HG03280 (cell line): ENCODE measurements around the gene ZMIZ1.

Experiments used
- ATAC-seq: cut with Tn5 transposase; IDR thresholded peaks from one replicate; pipeline ENCODE4 v1.9.1; 2021; ENCODE audit warnings: mild to moderate bottlenecking, moderate library complexity; ENCODE audit not compliant: unreplicated experiment

ZMIZ1 gene

DNA sequence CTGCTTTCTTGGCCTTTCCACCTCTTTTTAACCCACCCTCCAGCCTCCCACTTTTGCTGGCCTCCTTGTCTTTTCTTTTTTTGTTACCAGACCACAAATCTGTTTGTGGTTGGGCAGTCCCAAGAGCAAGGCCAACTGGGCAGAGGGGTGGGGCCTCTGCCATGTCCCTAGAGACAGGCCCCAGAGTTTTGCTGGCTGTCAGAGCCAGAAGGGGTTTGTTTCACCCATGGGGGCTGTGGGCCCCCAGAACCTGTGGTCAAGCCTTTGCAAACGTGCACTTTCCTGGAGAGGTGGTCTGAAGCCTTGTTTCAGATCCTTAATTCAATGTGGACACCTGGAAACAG, 10.3 kb downstream of the ZMIZ1 start:
- no peak for ATAC-seq

DNA sequence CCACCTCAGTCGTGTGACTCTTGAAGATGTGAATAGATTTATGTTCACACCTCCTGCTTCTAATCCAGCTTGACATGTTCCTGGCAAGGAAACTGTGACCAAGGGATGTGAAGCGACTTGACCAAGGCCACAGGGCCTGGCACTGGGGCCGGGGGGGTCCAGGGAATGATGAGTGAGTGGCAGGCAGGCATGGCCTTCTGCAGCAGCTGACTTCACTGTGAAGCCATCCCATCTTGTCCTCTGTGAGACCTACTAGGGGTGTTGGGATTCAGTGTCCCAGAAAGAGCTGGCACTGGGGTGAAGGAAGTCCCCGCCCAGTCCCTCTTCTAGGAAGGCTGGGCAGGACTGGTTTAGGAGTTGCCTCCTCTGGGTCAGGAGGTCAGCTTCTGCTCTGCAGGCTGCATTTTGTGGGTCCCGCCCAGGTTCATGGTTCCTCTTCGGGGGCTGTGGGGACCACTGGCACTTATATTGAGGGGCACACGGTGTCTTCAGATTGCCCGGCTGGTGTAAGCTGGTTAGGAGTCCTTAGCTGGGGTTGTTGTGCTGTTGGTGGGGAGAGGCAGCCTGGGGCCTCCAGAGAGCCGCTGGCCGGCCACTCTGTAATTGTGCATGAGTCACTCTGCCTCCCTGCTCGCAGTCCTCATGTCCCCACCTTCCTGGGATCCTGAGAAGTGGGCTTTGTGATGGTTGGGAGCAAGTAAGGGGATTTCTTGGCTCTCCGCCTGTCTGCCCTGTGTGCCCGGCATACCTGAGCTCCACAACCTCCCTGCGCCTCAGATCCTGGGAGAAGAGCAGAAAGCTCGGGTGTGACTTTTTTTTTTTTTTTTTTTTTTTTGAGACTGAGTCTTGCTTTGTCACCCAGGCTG, 11.0 kb downstream of the ZMIZ1 start:
- ATAC-seq = no peak

DNA sequence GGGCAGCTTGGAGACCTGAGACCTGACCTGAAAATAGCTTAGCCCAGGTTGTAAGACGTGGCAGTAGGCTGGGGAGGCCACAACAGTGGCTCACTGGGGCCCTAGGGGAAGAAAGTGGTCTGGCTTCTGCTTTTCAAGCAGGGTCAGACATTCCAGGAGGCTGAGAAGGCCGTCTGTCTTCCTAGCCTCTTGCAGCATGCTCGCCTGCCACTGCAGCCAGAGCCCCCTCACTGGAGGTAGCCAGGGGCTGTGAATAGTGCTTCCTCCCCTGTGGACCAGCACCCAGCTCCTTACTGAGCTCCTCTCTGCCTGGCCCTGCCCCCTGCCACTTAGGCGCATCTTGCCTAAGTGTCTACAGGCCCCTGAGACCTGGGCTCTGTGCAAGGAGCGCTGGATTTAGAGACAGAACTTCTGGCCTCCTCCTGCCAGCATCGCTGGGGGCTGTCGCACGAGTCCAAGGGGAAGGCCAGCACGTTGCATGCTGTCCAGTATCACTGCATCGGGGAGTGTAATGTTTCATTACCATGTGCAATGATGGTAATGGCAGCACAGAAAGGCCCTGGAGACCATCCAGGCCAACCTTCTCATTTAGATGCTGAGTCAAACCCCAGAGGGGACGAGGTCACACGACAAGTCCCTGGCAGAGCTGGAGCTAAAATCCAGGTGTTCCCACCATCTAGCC, 12.7 kb downstream of the ZMIZ1 start:
- no peak for ATAC-seq

DNA sequence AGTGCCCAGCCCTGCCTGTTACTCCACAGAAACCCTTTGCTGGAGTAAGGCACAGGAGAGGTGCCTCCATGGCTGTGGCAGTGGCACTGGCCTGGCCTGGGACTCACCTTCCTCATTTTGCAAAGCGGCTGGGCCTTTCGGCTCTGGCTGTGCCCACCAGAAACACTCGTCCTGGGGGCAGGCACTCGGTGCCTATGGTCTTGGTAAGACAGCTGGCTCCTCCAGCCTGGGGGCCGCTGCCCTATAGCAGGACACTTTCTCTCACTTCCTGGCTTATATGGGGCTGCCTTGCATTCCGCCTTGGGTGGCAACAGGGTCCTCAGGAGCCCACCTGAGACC, 13.2 kb downstream of the ZMIZ1 start:
- ATAC-seq = no peak

DNA sequence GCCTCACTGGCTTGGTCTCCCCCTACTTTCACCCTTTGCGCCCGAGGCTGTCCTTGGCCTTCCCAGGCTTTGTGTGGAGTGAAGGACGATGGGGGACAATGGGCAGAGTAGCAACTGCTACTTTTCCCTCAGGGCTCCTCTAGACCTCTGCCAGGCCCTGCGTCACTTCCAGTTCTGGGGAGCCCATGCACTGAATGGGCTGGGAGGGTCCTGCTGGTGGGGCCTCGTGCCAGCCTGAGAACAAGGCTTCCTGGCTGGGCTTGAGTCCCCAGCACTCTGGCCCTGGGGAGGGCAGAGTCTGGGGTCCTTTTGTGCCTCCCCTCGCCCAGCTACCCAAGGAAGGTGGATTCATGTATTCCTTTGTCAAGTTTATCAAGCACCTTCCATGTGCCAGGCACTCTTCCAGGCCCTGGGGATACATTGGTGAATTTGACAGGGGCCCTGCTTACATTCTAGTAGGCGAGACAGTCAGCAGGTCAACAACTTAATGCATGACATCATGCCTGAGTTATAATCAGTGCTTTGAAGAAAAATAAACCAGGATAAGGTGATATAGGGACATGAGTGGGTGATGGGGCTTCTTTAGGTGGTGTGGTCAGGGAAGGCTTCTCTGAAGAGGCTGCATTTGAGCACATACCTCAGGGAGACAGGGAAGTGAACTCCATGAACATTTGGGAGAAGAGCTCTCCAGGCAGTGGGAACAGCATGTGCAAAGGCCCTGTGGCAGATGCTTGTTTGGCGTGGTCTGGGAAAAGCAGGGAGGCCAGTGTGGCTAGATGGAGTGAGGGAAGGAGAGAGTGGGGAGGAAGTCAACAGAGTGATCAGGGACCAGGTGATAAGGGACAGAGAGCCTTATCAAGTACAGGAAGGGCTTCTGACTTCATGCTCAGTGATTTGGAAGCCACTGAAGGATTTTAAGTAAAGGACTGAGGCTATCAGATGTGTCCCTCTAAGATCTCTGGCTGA, 14.1 kb downstream of the ZMIZ1 start:
- no peak for ATAC-seq

DNA sequence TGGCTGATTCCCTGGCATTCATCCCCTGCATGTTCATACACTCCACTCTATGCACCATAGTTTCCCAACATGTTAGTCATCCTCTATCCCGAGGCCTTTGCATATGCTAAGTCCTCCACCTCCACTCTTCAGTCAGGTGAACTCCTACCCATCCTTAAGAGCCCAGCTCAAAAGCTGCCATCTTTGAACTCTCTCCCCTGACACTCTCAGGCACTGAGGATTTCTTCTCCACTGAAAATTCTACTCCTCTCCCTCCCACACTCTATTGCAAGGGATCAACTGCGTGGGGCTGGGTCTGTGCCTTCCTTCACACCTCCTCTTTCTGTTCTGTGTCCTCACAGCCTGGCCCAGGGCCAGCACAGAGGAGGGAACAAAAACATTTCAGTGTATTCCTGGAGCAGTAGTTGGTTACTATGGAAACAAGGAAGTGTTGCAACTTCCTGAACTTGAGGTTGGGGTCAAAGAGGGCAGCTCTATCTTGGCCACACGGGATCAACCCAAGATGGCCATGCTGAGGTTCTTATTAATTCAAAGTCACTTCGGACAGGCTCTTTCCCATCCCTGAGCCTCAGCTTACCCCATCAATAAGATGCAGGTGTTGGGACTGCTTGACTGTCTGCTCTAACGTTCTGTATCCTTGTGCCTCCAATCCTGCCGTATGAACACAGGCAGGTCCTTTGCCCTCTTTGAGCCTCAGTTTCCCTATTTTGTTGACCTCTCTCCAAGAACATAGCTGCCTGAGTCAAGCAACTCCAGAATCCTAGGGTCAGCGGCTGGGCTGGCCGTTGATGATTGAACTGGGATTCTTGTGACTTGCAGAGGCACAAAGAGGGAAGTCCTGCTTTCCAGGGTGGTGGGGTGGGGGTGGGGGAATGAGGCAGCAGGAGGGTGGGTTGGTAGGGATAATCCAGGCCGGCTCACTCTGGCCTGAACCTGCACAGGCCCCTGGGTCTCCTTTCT, 15.5 kb downstream of the ZMIZ1 start:
- ATAC-seq = no peak

DNA sequence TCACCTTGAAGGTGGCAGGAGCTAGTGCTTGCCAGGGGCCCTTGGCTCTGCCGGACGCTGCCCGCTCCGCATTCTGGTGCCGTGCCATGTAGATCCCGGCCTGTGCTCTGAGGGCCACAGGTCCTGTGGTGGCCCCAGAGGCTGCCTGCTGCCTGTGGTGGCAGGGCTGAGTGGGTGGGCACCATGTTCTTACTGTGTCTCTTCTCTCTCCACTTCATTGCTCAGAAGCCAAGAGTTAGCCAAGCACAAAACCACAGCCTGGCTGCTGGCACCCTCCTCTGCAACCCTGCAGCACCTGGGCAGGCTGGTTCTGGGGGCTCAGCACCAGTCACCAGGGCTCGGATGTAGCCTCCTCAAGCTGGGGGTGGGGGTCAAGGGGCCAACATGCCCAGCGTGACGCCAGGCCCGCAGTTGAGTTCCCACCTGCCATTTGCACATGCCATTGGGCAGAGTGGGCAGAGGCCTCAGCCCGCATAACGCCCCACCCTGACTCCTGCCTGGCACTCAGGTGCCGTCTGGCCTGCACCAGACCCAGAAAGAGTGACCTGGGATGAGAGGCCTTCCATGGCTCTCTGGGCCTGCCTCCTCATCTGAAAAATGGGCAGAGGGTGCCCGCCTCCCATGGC, 16.3 kb downstream of the ZMIZ1 start:
- ATAC-seq = no peak

DNA sequence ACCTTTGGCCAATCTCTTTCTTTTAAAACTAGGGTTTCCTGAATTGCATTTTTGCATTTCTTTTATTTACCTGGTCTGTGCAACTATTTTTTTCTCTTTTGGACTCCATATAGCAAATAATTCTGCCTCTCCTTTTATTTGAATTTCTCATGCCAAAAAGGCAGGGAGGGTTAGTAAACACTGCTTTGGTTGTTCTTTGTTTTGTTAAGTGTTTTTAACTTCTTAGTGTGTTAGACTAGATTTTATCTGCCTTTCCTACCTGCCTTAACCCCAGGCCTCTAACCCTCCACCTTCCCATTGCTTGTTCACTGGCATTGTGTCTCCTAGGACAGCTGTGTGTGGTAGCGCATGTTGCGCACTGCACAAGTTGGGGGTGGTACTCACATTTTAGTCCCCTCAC, 18.1 kb downstream of the ZMIZ1 start:
- ATAC-seq = no peak

DNA sequence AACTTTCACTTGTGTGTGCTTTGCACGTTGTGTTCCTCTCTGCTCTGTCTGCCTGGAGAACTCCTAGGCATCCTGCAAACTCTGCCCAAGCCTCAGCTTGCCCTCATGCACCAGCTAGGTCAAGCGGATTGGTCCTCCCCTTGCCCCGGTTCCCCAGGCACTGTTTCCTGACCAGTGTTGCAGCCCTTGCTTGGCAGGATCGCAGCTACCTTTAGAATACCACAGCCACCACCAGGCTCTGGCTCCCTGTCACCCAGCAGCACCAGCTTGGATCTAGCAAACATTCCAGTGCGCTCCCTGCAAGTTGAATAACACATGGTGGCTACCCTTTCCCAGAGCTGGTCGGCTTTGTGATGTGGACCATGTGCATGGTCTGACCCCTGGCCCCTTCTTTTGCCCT, 19.0 kb downstream of the ZMIZ1 start:
- ATAC-seq = no peak

DNA sequence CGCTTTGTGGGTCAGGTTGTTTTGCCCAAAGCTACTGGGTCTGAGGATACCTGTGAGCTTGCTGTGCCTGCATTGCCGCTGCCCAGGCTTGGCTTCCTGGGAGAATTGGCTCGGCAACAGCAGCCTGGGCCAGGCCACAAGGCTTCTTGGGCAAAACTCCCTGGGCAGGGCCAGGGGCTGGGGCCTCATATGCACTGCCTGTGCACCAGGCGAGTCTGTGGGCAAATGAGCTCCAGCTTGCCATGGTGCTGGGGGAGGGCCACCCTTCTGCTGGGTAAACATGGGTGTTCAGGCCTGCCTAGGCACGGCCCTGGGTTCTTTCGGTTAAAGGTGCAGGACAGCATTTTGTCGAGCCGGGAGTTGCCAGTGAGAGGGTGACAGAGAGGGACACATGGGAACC, 19.4 kb downstream of the ZMIZ1 start:
- ATAC-seq = no peak

DNA sequence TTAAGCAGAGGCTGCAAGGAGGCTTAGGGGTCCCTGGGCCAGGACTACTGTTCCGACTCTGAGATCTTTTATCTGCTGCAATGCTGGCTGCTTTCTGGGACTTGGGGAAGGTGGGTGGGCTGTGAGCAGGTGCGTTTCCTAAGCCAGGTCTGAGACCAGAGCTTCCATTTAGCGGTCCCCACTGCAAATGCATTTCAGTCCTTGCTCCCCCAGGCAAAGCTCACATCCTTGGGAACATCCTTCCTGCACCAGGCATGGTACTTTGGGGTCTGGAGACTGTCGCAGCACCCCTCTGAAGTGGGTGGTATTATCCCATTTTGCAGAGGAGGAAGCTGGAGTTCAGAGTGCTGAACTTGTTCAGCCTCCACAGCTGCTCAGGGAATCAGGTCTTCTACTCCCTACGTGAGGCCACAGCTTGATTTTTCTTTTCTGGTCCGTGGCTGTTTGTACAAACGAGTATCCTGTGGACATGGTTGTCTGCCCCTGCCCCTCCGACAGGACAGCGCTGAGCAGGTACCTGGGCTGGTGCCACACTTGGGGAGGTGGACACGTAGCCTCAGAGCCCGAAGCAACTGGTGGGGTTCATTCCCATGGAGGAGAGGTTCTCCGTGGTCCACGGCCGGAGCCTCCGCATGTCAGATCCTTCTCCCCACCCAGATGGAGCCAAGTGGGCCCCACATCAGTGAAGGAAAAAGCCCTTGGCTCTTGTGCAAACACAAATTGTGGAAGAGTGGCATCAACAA, 20.0 kb downstream of the ZMIZ1 start:
- ATAC-seq = no peak

DNA sequence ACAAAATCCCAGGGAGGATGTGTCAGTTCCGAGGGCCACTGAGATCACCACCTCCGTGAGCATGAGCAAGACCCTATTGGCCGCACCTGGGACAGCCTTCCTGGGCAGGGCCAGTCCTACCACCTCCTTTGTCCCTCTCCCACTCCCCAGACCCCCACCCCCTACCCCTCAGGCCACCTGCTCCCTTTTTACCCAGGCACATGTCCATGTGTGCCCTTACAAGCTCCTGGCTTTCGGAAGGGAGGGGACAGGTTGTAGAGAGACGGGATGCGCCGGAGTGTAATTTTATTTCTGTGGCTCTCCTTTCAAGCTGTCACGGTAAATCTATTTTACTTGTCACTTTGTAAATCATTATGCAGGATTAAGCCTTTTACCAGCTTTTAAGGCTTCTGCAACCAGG, 20.9 kb downstream of the ZMIZ1 start:
- ATAC-seq = no peak

DNA sequence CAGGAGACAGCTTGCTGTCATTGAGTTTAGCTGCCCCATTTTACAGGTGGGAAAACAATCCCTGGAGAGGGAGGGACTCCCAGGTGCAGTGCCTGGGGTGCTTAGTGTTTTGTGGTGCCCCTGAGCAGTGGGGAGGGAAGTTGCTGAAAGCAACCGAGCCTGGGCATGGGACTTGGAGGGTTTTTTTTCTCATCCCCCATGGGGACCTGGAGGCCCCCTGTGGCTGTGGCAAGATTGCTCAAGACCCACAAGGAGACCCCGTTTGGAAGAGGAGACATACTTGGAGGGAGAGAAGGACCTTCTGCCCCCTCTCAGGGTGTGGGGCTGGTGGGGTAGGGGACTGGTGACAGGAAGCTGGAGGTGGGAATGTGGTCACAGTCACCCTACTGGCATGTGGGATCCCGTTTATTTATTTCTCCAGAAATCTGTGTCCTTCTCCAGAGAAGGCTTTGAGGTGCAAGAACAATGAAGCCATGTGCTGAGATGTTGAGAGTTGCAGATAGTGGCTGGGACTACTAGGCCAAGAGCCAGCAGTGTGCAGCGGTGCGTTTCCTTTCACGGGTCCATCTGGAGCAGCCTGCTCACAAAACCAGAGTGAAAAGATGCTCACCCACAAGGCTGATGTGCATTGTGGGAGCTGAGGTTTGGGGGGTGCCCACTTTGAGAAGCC, 21.5 kb downstream of the ZMIZ1 start:
- no peak for ATAC-seq

DNA sequence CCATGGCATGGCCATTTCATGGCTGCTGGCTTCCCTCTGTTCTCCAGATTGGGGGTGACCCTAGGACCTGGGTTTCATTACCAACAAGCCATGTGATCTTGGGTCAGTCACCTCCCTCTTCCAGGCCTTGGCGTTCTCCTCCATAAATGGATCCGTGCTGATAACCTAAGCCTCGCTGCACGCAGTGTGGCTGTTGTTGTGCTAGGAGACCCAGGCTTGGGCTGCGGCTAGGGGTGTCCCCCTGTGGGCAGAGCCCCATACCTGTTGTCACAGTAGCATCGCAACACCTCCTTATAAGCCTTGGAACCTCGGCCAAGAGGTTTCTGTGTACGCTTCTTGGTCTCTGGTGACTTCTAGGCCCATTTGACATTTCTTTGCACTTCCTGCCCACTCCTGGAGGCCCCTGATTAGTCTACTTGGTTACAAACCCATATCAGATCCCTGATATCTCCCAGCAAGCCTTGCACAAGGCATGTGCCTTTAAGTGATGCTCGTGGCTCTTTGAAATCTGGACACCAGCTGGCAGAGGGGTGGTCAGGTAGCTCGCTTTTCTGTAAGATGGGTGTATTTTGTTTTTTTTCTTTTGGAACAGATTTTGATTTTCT, 23.6 kb downstream of the ZMIZ1 start:
- no peak for ATAC-seq

DNA sequence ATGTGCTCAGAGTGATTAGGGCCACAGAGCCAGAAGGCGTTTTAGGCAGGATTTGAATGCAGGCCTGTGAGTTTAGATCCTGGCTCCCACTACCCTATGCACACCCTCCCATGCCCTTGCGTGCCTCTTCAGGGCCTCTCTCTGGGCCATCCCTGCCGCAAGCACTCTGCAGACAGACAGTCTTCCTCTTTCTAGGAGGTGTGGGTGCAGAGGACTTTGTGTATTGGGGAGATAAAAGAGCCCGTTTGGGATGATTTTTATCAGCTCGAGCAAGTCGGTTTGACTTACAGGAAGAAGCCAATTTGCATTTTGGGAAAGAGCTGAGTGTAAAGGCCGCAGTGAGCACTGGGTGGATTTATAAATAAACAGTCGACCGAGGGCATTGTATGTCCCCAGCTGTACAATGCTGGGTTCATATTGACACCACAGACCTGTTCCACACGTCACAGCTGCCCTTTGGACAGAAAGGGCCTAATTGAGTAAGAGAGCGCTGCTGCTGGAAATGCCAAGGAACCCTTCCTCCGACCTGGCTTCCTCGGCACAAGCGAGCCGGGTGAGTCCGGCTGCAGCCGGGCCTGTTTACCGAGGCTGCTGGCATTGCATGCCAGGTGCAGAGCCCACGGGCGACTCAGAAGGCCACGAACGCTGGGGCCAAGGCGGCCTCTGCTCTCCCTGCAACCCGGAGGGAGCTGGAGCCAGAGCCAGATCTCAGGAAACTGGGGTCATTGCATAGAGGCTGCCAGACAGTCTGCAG, 25.1 kb downstream of the ZMIZ1 start:
- no peak for ATAC-seq

DNA sequence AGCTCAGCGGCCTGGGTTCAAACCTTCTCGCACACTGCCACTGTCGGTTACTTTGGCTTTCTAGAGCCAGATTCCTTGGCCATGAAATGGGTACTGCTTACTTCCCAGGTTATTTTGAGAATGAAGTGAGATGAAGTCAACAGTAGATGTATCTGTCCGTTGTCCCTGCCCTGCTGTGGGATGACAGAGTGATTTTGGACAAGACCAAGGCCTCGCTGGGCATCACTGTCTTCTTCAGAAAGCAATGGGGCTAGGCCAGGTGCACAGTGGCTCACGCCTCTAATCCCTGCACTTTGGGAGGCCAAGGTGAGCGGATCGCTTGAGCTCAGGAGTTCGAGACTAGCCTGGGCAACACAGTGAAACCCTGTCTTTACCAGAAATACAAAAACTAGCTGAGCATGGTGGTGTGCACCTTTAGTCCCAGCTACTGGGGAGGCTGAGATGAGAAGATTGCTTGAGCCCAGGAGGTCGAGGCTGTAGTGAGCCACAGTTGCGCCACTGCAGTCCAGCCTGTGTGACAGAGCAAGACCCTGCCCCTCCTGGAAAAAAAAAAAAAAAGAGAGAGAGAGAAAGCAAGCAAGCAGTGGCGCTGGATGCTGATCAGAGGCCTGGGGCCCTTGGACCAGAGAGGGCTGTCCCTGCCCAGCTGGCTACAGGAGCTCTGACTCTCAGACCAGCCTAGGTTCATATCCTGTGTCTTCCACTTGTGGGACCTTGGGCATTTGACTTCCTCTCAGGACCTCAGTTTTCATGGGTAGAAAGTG, 25.8 kb downstream of the ZMIZ1 start:
- no peak for ATAC-seq

DNA sequence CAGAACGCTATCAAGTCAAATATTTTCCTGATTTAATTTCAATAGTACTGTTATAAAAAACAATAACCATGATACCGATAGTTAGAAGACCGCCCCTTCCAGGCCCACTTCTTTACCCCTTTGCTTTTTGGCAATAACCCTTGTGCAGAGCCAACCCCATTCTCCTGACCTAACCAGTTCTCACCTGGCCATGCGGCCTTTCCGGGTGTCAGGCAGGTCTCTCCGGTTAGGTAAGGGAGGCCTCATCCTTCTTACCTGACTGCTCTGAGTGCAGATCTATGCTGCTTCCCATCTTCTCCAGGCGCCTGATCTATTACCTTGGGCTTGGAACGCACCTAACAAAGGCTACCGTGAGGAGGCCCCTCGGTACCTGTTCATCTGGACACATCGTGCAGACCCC, 26.6 kb downstream of the ZMIZ1 start:
- ATAC-seq = no peak
